GM04503 (cell line): Measurements from ENCODE around the gene SMG1.

ENCODE experiments used
- DNase-seq: peaks from one replicate; pipeline ENCODE4 v3.0.0-alpha.2; 2012; ENCODE audit warnings: low read depth

SMG1 gene

DNA sequence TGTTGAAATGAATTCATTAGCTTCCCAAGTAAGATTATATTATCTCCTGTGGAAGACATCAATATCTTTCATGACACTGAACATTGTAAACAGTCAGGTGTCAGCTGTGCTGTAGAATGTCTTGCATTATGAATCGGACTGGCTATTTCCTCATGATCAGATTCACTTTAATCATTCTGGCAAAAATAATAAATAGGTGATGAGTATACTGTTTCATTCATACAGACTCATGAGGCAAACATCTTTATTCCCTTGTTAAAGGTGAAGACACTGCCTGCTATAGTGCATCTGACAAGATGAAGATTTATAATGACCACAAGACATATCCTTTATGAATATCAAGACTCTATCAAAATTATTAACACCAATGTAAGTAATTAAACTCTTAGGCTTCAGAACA is 73.6 kb downstream of the SMG1 start:
- no peak for DNase-seq

DNA sequence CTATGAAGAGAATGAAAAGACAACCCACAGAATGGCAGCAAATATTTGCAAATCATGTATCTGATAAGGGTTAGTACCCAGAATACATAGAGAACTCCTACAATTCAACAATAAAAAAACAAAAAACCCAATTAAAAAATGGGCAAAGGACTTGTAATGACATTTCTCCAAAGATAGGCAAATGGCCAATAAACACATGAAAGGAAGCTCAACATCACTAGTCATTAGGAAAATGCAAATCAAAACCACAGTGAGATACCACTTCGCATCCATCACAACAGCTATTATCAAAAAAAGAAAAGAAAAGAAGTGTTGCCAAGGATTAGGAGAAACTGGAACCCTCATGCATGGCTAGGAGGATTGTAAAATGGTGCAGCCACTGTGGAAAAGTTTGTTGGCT is 79.8 kb downstream of the SMG1 start:
- no peak for DNase-seq

DNA sequence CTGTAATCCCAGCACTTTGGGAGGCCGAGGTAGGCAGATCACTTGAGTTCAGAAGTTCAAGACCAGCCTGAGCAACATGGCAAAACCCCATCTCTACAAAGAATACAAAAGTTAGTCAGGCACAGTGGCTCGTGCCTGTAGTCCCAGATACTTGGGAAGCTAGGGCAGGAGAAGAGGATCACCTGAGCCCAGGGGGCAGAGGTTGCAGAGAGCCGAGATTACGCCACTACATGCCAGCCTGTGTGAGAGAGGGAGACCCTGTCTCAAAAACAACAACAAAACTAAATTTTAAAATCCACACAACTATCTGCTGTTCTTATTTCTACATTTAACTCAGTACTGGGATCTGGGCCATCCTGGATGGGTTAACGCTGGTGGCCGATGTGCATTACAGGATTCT is 83.6 kb downstream of the SMG1 start:
- no peak for DNase-seq

DNA sequence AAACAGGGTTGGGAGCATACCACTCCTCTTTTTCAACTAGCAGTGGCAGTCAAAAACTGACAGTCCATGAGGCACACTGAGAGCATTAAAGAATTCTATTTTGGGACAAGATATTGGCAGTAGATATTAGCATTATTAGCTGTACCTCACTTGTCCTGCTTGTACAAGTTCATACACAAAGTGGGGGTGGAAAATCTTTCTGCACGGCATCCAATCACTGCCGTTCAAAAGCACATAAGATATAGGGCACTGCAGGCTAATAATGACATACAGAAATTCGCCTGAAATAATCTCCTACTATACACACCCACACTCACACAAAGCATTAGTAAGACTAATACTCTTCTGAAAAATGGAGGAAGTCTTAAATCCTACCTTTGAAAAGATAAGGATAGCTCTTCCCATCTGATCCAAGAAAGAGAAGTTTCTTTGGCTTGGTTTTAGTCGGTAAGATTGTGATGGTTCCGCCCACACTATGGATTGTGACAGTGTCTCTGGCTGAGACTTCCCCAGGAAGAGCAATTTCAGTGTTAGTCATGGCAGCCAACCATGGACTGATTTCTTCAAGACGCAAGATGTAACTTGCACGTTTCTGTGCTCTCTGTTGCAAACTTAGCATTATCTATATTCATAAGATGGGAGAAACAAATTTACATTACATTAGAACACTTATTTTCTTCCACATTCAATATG is 84.2 kb downstream of the SMG1 start:
- DNase-seq, result no peak

DNA sequence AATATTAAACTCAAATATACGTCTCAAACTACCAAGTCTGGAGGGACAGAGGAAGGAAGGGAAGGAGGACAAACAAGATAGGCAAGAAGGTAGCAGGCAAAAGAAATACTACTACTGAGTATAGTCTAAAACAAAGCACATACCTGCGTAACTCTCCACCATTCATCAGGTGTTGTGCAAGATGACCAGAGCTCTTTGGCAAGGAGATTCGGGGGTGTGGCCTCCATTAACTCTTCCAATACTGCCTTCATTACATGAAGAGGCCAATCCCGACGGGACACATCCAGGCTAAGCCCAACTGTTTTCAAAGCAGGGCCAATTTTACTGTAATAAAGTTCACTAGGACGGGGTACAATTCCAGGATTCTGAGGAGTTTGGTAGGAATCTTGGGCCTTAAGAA is 86.7 kb downstream of the SMG1 start:
- no peak for DNase-seq

DNA sequence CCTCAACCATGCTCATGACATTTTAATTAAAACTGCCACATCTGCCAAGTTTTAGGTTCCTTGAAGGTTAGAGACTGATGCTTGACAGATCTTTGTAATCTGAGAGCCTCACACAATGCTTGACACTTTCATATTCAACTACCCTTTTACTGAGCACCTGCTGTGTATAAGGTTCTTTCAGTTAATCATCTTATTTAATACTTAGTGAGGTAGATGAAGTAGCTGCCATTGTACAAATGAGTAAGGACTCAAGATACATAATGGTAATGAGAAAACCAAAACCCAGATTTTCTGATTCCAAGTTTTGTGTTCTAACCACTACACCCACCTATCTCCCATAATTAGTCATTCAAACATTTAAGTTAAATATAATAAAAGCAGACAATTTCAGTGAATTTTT is 89.5 kb downstream of the SMG1 start:
- DNase-seq, result no peak

DNA sequence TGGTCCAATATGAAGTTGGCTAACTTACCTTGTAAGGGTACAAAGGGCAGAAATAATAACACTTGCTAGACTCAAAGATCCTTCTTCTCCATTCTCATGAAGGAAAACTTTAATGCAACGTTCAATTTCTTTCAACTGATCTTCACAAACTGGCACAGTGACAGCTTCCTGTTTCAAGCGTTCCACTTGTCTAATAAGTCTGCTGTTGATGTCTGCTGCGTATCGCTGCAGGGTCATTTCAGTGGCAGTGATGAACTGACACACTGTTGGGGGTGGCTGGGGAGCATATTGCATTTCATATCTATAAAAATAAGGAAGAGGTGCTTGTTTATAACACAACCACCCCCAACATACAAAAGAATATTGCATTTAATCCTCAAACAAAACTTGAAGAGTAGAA is 91.3 kb downstream of the SMG1 start:
- DNase-seq, result no peak

DNA sequence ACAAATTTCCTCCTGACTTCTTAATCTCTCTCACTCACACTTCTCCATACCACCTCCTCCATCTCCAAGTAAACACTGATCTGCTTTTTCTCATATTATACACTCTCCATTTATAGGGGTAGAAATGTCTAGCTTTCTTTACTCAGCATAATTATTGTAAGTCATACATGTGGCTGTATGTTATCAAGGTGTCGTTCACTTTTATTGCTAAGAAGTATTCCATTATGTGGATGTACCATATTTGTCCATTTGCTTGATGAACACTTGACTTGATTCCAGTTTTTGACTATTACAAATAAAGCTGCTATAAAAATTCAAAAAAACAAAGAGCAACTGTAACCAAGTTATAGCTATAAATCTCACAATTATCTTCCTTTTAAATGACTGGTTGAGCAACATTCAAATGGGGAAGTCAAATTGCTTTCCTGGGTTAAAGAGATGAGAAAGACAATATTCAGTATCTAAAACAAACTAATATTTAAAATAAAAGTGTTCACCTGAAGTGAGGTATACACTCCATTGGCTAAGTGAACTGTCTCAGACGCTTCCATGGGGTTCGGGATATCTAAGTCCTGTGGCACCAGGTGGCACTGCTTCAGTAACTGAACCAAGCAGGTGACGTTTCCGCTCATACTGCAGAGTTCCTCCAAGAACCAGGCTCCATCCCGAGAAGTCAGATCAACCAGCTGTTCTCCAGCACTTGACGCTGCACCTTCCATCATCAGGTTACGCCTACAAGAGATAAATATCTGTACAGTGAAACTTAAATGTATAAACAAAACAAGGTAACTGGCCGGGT is 92.3 kb downstream of the SMG1 start:
- DNase-seq, result no peak

DNA sequence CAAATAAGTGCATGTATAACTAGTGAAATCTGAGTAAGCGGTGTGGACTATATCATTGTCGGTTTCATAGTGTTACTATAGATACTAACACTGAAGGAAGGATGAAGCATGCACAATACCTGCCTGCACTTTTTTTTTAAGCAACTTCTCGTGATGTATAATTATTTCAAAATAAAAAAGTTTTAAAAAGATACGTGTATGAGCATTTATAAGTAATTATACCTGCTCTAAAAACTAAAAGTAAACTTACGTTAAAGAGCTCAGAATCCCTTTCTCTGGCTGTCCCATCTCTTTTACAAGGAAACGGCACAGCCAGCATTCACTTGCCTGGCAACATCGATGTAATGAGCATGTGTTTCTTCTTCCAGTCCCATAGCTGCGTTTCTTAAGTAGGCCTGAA is 93.6 kb downstream of the SMG1 start:
- no peak for DNase-seq

DNA sequence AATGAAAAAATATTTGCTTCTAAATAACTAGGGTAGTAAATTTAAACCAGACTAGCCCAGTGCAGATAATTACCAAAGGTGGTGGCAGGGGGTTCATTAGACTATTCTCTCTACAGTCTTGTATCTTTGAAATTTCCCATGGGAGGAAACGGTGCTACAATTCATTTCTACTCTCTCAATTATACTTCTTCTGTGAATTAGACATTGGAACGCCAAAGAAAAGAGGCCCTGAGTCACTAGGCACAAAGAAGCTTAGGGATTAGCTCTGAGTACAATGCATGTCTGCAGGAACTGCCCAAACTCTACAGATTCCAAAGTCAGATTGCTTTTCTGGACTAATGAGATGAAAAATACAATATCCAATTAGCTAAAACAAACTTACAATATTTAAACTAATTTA is 94.2 kb downstream of the SMG1 start:
- DNase-seq, result no peak

DNA sequence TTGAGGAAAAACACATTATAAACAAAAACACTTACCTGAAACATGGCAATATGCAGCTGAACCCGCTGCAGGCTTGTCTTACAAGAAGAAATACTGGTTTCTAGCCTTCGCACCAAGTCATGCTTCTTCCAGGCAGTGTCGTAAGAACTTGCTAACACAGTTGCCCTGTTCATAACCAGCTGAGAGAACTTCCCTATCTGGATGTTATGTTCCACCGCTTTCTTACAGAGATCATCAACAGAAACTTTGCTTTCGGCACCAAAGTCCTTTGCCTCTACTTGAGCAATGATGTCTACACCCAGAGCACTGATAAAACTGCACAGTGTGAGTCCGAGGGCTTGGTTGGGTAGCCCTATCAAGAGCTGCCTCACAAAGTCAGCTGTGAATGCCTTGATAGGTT is 97.0 kb downstream of the SMG1 start:
- DNase-seq, result no peak

DNA sequence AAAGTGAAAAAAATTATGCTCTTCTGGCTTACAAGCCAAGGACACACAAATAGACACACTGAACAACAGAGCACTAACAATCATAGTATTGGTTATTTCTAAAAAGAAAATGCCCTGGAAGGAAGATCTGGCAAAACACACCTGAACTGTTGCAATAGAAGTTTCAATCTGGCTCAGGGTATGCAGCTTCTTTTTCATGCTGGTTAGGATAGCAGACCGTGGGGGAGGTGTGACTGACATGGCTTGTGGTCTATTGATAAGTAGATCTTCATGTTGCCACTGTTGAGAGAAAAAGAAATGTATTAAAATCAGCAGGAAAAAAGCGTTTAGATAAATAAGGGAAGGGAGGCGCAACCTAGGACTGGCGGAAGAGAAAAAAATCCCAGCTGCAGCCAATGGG is 98.3 kb downstream of the SMG1 start:
- DNase-seq, result no peak

DNA sequence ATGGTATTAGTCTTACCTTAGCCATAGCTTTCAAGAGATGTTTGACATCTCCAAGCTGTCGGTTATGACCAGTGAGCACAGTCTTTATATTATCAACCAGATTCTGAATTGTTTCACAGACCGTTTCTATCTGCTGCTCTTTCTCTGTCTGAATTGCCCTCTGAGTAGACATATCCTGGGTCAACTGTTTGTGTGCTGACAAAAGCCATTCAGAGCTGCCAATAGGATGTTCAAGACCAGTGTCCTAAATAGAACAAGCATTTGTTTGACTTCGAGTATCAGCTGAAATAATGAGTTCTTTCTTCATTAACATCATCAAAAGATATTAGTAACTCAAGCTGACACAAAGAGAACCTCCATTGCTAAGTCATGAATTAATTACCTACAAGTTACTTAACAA is 109.9 kb downstream of the SMG1 start:
- no peak for DNase-seq

DNA sequence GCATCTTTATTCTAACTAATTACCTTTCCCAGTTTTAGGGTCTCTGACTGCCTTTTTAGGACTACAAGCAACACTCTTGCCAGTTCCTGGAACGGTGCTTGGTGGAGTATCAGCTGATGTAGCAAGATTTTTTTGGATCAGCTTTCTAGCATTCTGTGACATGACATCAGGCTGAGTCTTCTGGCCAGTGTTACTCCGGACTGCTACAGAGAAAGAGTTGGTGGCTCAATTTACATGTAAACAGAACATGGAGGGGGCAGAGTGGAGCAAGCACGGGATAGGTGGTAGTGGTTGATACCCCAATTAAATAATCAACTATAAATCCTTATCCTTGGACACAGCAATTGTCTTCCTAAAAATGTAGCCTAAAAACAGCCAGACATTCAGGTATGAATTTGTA is 114.3 kb downstream of the SMG1 start:
- DNase-seq, result no peak

DNA sequence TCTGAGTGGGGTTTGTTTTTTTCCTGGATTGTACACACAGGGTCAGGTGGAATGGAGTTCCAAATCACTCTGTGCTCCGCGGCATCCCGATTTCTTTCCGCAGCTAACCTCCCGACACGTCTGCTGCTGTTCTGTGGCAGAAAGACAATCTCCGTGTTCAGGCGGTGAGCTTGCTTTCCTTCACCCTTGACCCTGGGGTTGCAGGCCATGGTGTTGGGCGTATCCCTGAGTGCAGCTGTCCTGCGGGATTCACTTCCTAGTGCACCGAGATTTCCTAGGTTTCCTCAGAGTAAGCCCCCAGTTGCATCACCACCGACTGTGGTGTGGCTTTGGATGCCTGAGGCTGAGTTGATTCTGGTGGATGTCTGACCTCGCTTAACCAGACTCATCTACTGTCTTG is 117.0 kb downstream of the SMG1 start:
- no peak for DNase-seq

DNA sequence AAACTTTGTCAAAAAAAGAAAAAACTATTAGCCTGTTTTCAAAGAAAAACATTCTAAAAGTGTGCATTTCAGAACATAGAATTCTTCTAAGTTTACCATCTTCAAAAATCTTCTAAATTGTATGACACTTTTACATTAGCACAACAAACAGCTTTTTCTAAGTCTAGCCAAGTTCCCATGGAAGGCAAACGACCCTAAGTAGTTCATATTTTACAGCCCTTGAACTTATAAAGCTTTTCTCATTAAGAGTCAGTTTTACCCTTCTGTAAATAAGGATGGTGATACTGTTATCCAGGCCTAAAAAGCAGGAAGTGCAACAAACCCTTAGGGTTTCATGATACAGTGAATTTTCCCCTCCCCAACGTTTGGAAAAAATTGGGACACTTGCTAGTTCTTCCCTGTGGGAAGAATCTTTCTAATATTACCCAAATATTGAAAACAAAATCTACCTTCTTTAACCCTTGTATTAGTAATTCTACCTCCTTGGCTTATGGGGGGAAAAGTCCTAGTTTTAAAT is 120.9 kb downstream of the SMG1 start:
- no peak for DNase-seq

DNA sequence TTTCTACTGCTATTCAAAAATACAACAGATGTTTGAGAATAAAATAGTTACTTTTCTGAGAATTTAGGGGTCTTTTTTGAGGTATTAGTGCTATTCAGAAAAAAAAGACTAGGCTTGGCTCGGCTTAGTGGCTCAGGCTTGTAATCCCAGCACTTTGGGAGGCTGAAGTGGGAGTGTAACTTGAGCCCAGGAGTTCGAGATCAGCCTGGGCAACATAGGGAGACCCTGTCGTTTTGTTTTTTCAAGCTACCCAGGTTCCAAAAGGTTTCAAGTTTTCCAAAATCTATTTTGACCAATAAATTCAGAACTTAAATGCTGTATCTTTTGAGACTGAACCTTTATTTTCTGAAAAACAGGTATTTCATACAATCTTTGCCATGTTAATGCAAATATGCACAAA is 121.7 kb downstream of the SMG1 start:
- no peak for DNase-seq

DNA sequence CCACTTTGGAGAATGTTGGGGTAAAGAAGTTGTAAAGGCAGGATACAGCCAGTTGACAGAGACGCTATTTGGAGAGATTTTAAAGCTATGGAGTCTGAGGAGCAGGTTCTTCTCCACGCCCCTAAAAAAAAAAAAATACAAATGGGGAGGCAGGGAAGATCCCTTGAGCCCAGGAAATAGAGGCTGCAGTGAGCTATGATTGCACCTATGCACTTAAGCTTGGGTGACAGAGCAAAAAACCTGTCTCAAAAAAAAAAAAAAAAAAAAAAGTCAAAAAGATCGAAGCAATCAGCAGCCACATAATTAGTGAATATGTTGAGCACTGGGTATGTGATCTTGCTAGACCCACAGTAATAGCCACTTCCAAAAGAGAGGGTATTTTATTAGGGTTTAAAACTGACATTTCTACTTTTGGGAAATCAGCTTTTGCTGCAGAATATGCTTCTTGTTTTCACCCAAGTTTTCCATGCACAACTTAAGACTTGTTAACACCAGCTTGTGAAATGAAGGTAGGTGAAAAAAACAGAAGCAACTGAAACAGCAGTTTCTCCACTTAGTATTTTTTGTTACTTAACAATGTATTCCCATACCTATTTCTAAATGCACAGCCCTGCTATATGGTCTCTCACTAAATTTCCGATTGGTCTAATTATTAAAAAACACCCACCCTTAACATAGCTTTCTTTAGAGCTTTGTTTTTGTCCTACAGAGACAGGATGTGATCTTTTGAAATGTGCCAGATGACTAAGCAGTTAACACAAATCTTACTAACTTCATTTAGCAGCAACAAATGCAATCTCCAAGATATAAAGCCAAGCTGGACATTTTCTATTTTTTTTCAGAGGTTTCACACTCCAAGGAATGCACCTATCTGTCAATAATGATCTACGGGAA is 122.4 kb downstream of the SMG1 start:
- no peak for DNase-seq

DNA sequence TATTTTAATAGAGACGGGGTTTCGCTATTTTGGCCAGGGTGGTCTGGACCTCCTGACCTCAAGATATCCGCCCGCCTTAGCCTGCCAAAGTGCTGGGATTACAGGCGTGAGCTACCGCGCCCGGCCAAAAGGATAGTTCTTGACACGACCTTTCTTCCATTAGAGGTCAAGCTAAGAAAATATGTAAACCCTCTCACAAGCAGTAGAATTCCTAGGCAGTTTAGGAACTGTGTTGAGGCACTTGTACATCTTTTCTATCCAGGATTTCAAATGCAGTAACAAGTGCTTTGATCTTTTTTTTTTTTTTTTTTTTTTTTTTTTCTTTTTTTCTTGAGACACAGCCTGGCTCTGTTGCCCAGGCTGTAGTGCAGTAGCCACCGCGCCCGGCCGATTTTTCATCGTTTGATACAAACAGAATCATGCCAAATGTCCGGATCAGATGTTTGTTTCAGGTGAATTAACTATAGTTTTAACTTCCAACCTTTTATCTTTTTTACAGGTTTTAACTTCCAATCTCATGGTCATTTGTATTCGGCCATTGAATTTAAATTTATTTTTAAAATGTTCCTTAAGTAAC is 123.4 kb downstream of the SMG1 start:
- DNase-seq, result no peak

DNA sequence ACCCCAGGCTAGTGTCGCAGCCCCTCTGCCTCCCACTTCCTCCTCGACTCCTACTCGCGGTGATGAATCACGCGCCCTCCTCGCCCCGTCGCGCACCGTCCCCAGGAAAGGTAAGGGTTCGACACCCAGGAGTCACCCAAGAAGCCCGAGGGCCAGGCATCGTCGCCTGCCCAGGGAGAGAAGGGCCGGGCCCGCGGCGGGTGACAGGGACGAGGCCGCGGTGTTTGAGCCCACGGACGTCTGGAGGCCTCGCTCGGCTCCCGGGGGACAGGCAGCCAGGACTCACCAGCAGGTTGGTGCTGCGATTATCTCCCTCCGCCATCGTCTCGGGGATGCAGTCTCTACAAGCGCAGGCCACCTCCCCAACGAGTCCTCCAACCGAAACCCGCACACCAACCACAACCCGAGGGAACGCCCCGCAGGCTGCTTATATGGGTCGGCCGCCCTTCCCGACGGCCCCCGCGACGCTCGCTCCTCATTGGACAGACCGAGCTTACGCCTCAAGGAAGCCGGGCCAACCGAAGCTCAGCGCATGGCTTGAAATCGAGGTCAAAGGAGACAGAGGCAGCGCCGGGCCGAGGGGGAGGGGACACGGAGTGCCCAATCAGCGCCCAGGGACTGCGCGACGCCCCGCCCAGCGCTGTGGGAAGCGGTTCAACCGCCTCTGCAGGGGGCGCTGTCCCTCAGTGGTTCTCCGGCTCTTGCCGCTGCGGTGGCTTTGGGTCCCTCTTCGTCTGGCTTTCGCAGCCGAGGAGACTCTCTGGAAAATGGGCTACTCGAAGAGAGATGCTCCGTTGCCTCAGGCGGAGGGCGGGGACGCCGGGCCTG is 124.8 kb downstream of the SMG1 start, which contains the start of gene ARL6IP1:
ARL6IP1 (minus strand) TSS at position 405 of the 828 bp plus-strand sequence; CDS start at position 322, 83 bp downstream.
- peak; percentile 94 for DNase-seq

DNA sequence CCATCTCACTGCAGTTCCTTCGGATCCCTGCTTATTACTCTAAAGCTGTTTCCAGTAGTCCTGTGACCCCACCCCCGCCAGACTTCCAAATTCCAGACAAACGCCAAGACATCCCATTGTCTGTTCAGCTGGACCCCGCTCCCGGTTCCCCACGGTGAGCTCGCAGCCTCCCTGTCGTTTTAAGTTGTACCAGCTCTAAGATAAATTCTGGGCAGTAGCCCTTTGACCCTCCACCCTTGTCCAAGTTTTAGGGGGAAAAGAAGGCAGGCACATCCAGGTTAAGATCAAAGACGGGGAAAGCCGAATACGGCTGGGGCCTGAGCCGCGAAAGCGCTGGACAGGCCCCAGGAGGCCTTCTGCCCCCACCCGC is 125.4 kb downstream of the SMG1 start:
- DNase-seq, result no peak
